A673 (cell line): Measurements from ENCODE around the gene COPS9. TPM values are rescaled to one million over a fixed set of nuclear protein-coding genes. Genes with fewer than 3 reads are reported as not detected.

Source experiments
- BruUV-seq: library from RNA; stranded (reverse); fragments of 400-500 nt; replicated peaks from 2 replicates; lab custom pipeline; 2021; lab: Mats Ljungman, UMichigan
- CTCF ChIA-PET: fragments of 300-600 bp; sonication (Branson Sonifier 250); formaldehyde crosslinking; loops from one replicate; lab custom pipeline; 2022; ENCODE audit warnings: antibody characterized with exemption; lab: Charles Lee
- POLR2A ChIA-PET: fragments of 300-600 bp; sonication (Branson Sonifier 250); formaldehyde crosslinking; loops from one replicate; lab custom pipeline; 2022; ENCODE audit warnings: antibody characterized with exemption; ENCODE audit not compliant: low non-redundant PET; lab: Charles Lee
- DNase-seq: peaks from one replicate; pipeline ENCODE4 v3.0.0-alpha.2; 2015; ENCODE audit warnings: low spot score
- H3K27ac ChIP-seq: fragments of 200-600 bp; sonication (generic); 2 replicates; pipeline ENCODE4 v1.5.1; 2016; ENCODE audit warnings: mixed run types, low read depth, mild to moderate bottlenecking, mixed read lengths, antibody characterized with exemption, low read length; ENCODE audit not compliant: poor library complexity, severe bottlenecking
- H3K27me3 ChIP-seq: fragments of 200-600 bp; sonication (generic); replicated peaks from 2 replicates; pipeline ENCODE4 v1.6.1; 2017; ENCODE audit warnings: mixed run types, low read depth, mild to moderate bottlenecking, mixed read lengths, antibody characterized with exemption, low read length; ENCODE audit not compliant: insufficient read depth, poor library complexity
- H3K36me3 ChIP-seq: fragments of 200-600 bp; sonication (generic); 2 replicates; pipeline ENCODE4 v1.6.1; 2016; ENCODE audit warnings: mixed run types, mild to moderate bottlenecking, mixed read lengths, antibody characterized with exemption, low read length; ENCODE audit not compliant: insufficient read depth, poor library complexity, severe bottlenecking
- H3K4me1 ChIP-seq: fragments of 200-600 bp; sonication (generic); 2 replicates; pipeline ENCODE4 v1.6.1; 2017; ENCODE audit warnings: mixed run types, mild to moderate bottlenecking, mixed read lengths, antibody characterized with exemption, low read length; ENCODE audit not compliant: insufficient read depth, poor library complexity, severe bottlenecking
- H3K4me3 ChIP-seq: fragments of 200-600 bp; sonication (generic); 2 replicates; pipeline ENCODE4 v1.5.1; 2016; ENCODE audit warnings: low read depth, mixed run types, mild to moderate bottlenecking, mixed read lengths, low read length; ENCODE audit not compliant: poor library complexity, severe bottlenecking
- H3K9me3 ChIP-seq: fragments of 200-600 bp; sonication (generic); 2 replicates; pipeline ENCODE4 v1.6.1; 2016; ENCODE audit warnings: mixed run types, low read depth, mild to moderate bottlenecking, mixed read lengths, antibody characterized with exemption, low read length; ENCODE audit not compliant: poor library complexity, severe bottlenecking
- CTCF ChIP-seq: fragments of 300-800, 200-600 bp; sonication (generic); conservative IDR thresholded peaks from 2 replicates; pipeline ENCODE4 v1.5.1; 2017; ENCODE audit warnings: low read depth, mild to moderate bottlenecking, antibody characterized with exemption, low read length, moderate library complexity, mixed read lengths
- EZH2 ChIP-seq: fragments of 200-600 bp; sonication (generic); IDR thresholded peaks from 2 replicates; pipeline ENCODE4 v1.6.1; 2017; ENCODE audit warnings: borderline replicate concordance, low read depth, mild to moderate bottlenecking, mixed read lengths, antibody characterized with exemption, low read length; ENCODE audit not compliant: poor library complexity, severe bottlenecking
- intact Hi-C: fragments of 100-400 bp; cut with micrococcal nuclease; formaldehyde crosslinking; loops from one replicate; pipeline ENCODE4 v1.10.0; 2022; ENCODE audit not compliant: unreplicated experiment
- total RNA-seq: library from RNA; stranded (reverse); gene quantifications from 2 replicates; pipeline ENCODE4 v1.2.3, GENCODE V29; 2021

Gene COPS9
- total RNA-seq, 1 experiment from 2014 or later = 136 TPM

- no peak for TF ChIP-seq EZH2
- no peak for TF ChIP-seq CTCF
- H3K36me3 ChIP-seq = no peaks in the 10 kb centered on the region
- ChIA-PET POLR2A (no interaction called here), CTCF (no interaction called here)
- no peak overlapping the region for H3K4me3 ChIP-seq
- H3K4me1 ChIP-seq = no peaks in the 10 kb centered on the region
- H3K9me3 ChIP-seq = no peaks in the 10 kb centered on the region
- H3K27me3 ChIP-seq = peaks cover 28% of the 10 kb centered on the region
- H3K27ac ChIP-seq = no peak overlapping the region
- no TSS peak for BruUV-seq
- no peak for DNase-seq
- intact Hi-C loops = no loop called here
These were observed 44.0 kb upstream of the COPS9 start for GRCh38 chr2:240179941-240180666.

- Histone ChIP-seq H3K4me3 (no peak overlapping the region), H3K4me1 (no peaks in the 10 kb centered on the region), H3K9me3 (no peaks in the 10 kb centered on the region), H3K27me3 (peaks cover 33% of the 10 kb centered on the region), H3K36me3 (no peaks in the 10 kb centered on the region), H3K27ac (no peak overlapping the region)
- no TSS peak for BruUV-seq
- ChIA-PET CTCF (no interaction called here), POLR2A (no interaction called here)
- TF ChIP-seq EZH2 (no peak), CTCF (no peak)
- intact Hi-C loops = no loop called here
- DNase-seq = no peak
These were observed 43.2 kb upstream of the COPS9 start for GRCh38 chr2:240179186-240179815.

GRCh38 chr2:240178564-240178963 is 42.5 kb upstream of the COPS9 start:
- Histone ChIP-seq H3K9me3 (no peaks in the 10 kb centered on the region), H3K4me1 (no peaks in the 10 kb centered on the region), H3K27me3 (peaks cover 40% of the 10 kb centered on the region), H3K27ac (no peak overlapping the region), H3K4me3 (no peak overlapping the region), H3K36me3 (no peaks in the 10 kb centered on the region)
- DNase-seq = no peak
- BruUV-seq = no TSS peak
- intact Hi-C loops = no loop called here
- ChIA-PET CTCF (no interaction called here), POLR2A (no interaction called here)
- TF ChIP-seq CTCF (no peak), EZH2 (no peak)
